Calu3 (cell line): ENCODE results near the gene STAC. TPM values are rescaled to one million over a fixed set of nuclear protein-coding genes. Genes with fewer than 3 reads are reported as not detected.
A peak's percentile ranks its signal among the peaks of the same experiment; 100 is the strongest.

Experiments used
- BruUV-seq: library from RNA; stranded (reverse); fragments of 400-500 nt; replicated peaks from 2 replicates; lab custom pipeline; 2021; lab: Mats Ljungman, UMichigan
- CTCF ChIA-PET: fragments of 300-600 bp; sonication (Branson Sonifier 250); formaldehyde crosslinking; loops from one replicate; lab custom pipeline; 2022; ENCODE audit warnings: antibody characterized with exemption; lab: Charles Lee
- DNase-seq: peaks from one replicate; pipeline ENCODE4 v3.0.0; 2022
- H3K27ac Mint-ChIP-seq: one replicate; pipeline ENCODE4 v1.8.0; 2022; ENCODE audit warnings: mixed read lengths; ENCODE audit not compliant: unreplicated experiment
- H3K27me3 Mint-ChIP-seq: one replicate; pipeline ENCODE4 v1.8.0; 2022; ENCODE audit warnings: mixed read lengths; ENCODE audit not compliant: unreplicated experiment
- H3K36me3 Mint-ChIP-seq: one replicate; pipeline ENCODE4 v1.8.0; 2022; ENCODE audit warnings: mild to moderate bottlenecking, moderate library complexity, mixed read lengths; ENCODE audit not compliant: insufficient read depth, unreplicated experiment
- H3K4me1 Mint-ChIP-seq: one replicate; pipeline ENCODE4 v1.8.0; 2022; ENCODE audit warnings: mild to moderate bottlenecking, low read depth, mixed read lengths; ENCODE audit not compliant: unreplicated experiment
- H3K4me3 Mint-ChIP-seq: one replicate; pipeline ENCODE4 v1.8.0; 2022; ENCODE audit warnings: mild to moderate bottlenecking, low read depth, moderate library complexity, mixed read lengths; ENCODE audit not compliant: unreplicated experiment
- H3K9me3 Mint-ChIP-seq: one replicate; pipeline ENCODE4 v1.8.0; 2022; ENCODE audit warnings: low read depth, mixed read lengths; ENCODE audit not compliant: unreplicated experiment
- intact Hi-C: fragments of 100-400 bp; cut with micrococcal nuclease; formaldehyde crosslinking; loops from one replicate; pipeline ENCODE4 v1.10.0; 2022; ENCODE audit not compliant: unreplicated experiment
- total RNA-seq: library from RNA; stranded (reverse); gene quantifications from 2 replicates; pipeline ENCODE4 v1.2.3, GENCODE V29; 2022
- TF ChIP-seq, protein P1 (sequence below): fragments of 200-600 bp; IDR thresholded peaks from one replicate; pipeline ENCODE4 v1.8.0; 2022; ENCODE audit warnings: antibody characterized with exemption; ENCODE audit not compliant: unreplicated experiment

STAC gene
- total RNA-seq, 1 experiment from 2014 or later, result 12.8 TPM

DNA sequence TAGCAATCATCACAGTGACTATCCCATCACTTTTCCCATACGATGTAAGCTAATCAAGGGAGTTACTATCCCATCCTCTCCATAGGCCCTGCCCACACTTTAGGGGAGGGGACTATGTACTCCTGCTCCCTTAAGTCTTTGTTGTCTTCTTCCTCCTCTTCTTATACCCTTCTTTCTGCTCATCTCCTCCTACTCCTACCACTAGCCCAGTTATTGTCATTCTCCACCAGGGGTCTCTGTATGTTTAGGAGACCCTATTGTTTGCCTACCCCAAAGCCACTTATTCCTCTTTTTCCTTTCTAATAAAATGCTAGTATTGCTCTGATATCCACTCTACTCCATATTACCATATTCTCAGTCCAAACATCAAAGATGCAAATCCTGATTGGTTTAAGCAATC lies 27.8 kb downstream of the STAC start:
- no peak for DNase-seq
- no peaks in the 10 kb centered on the region for H3K27me3 Mint-ChIP-seq
- H3K4me3 Mint-ChIP-seq, result no peak overlapping the region
- H3K27ac Mint-ChIP-seq, result no peak overlapping the region
- H3K4me1 Mint-ChIP-seq, result peaks cover 9% of the 10 kb centered on the region
- CTCF ChIA-PET, result interaction anchor here (0.5 kb wide), 1 partner anchor 384 kb away, joined by 3 read pairs; no protein-coding TSS in a partner anchor
- H3K36me3 Mint-ChIP-seq, result no peaks in the 10 kb centered on the region
- TF ChIP-seq, protein P1, sequence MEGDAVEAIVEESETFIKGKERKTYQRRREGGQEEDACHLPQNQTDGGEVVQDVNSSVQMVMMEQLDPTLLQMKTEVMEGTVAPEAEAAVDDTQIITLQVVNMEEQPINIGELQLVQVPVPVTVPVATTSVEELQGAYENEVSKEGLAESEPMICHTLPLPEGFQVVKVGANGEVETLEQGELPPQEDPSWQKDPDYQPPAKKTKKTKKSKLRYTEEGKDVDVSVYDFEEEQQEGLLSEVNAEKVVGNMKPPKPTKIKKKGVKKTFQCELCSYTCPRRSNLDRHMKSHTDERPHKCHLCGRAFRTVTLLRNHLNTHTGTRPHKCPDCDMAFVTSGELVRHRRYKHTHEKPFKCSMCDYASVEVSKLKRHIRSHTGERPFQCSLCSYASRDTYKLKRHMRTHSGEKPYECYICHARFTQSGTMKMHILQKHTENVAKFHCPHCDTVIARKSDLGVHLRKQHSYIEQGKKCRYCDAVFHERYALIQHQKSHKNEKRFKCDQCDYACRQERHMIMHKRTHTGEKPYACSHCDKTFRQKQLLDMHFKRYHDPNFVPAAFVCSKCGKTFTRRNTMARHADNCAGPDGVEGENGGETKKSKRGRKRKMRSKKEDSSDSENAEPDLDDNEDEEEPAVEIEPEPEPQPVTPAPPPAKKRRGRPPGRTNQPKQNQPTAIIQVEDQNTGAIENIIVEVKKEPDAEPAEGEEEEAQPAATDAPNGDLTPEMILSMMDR, result no peak
- BruUV-seq, result no TSS peak
- no peaks in the 10 kb centered on the region for H3K9me3 Mint-ChIP-seq
- intact Hi-C loops, result no loop called here

DNA sequence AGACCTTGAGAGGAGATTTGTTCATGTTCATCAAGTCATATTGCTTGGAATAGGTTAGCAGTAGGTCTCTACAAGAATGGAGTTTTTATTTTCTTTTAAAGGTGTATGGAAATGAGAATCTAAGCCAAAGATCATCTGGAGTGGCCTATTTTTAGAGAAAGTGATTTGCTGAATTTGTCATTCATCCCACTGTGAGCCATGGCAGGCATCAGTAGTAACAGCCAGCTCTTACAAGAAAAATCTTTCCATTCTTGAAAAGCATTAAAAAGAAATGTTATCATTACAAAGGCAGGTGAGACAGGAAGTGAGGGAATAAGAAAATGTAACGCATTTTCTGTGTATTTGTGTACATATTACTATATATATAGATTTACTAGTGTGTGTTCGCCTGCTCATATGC lies 29.6 kb downstream of the STAC start:
- TF ChIP-seq, protein P1, result no peak
- peaks cover 9% of the 10 kb centered on the region for H3K4me1 Mint-ChIP-seq
- BruUV-seq, result no TSS peak

DNA sequence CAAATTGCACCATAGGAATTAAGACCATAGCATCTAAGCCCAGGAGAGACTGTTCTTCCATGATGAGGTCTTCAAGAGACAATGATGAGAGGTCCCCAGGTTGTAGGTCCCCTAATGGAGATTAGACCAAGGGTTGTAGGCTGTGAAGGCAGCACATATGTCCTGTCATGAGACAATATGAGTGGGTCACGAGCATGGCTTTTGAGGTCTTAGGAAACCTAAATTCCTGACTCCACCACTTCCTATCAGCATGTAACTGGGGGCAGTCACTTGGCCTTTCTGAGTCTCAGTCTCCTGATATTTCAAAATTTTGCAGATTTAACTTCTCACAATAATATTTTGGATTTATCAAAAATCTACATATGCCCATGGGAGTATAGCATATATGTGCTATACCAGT lies 31.3 kb downstream of the STAC start:
- intact Hi-C loops, result no loop called here
- TF ChIP-seq, protein P1, result no peak
- Mint-ChIP-seq H3K27me3 (no peaks in the 10 kb centered on the region), H3K9me3 (peaks cover 3% of the 10 kb centered on the region), H3K4me3 (no peak overlapping the region), H3K36me3 (no peaks in the 10 kb centered on the region), H3K27ac (no peak overlapping the region), H3K4me1 (peaks cover 10% of the 10 kb centered on the region)
- no TSS peak for BruUV-seq
- no peak for DNase-seq
- CTCF ChIA-PET, result no interaction called here

More for the DNA sequence above, 29.6 kb downstream of the STAC start:
- intact Hi-C loops, result no loop called here
- CTCF ChIA-PET, result no interaction called here
- no peak for DNase-seq
- H3K27ac Mint-ChIP-seq, result no peak overlapping the region
- peaks cover 3% of the 10 kb centered on the region for H3K9me3 Mint-ChIP-seq
- H3K36me3 Mint-ChIP-seq, result no peaks in the 10 kb centered on the region
- no peaks in the 10 kb centered on the region for H3K27me3 Mint-ChIP-seq
- H3K4me3 Mint-ChIP-seq, result no peak overlapping the region

DNA sequence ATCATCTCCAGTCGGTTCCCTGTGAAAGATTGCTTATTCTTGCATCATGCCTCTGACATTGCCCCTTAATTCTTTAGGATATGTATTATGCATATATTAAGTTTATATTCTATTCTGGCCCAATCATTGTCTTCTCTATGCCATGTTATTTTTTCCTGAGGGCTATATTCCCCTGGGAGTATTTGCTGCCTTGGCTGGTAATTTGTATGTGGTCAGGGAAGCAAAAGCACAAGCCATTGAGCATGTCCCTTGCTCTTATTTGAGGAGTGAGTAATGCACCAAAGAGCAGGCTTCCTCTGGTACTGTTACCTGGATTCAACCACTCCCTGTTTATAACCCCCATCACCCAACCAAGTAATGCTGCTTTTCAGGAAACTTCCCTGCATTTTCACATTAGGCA lies 36.3 kb downstream of the STAC start:
- CTCF ChIA-PET, result no interaction called here
- Mint-ChIP-seq H3K4me3 (no peak overlapping the region), H3K27ac (peak overlapping the region; percentile 23), H3K27me3 (no peaks in the 10 kb centered on the region), H3K36me3 (no peaks in the 10 kb centered on the region), H3K4me1 (peaks cover 8% of the 10 kb centered on the region), H3K9me3 (peaks cover 3% of the 10 kb centered on the region)
- TF ChIP-seq, protein P1, result no peak
- intact Hi-C loops, result no loop called here
- DNase-seq, result no peak
- BruUV-seq, result no TSS peak
